GM18519 (cell line): ENCODE data around the gene FDXR.

ENCODE experiments used
- ATAC-seq: cut with Tn5 transposase; IDR thresholded peaks from one replicate; pipeline ENCODE4 v1.9.1; 2021; ENCODE audit warnings: mild to moderate bottlenecking, moderate library complexity; ENCODE audit not compliant: unreplicated experiment, low FRiP score

FDXR gene

GRCh38 chr17:74842146-74842598, 30.6 kb downstream of the FDXR start:
- no peak for ATAC-seq

GRCh38 chr17:74840989-74841666, 31.7 kb downstream of the FDXR start:
- no peak for ATAC-seq

GRCh38 chr17:74839990-74840852, 32.6 kb downstream of the FDXR start:
- ATAC-seq, result no peak

GRCh38 chr17:74838274-74838673, 34.5 kb downstream of the FDXR start:
- no peak for ATAC-seq

DNA sequence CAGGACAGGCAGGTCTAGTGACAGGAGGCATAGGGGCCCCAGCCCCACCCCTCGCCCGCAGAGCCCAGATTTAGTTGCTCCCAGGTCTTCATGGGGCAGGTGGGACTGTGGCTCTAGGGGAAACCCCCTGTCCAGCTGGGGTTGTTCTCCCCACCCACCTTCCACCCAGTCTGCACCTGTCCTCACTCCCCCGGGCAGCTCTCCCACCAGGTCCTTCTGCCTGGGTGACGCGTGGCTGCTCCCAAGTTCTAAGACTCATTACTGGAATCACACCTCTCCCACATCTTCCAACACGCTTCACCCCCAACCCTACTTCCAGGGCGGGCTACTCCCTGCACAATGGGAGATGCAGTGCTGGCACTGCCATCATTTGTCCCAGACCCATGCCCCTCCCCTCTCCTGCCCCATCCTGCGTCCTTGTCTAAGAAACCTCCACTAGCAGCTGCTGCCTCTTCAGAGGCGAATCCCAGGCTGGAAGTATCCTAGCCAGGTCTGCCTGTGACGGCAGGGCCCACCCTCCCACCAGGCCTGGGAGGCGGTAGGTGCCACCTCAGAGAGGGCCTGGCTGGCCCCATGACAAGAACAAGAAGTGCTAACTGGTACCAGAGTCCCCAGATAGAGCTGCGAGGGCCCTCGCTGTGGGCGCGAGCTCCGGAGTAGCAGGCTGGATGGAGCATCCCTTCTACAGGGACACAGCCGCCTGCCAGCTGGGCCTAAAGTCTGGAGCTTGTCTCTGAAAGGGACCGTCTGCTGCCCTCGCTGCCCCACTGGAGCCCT, 35.9 kb downstream of the FDXR start:
- no peak for ATAC-seq

DNA sequence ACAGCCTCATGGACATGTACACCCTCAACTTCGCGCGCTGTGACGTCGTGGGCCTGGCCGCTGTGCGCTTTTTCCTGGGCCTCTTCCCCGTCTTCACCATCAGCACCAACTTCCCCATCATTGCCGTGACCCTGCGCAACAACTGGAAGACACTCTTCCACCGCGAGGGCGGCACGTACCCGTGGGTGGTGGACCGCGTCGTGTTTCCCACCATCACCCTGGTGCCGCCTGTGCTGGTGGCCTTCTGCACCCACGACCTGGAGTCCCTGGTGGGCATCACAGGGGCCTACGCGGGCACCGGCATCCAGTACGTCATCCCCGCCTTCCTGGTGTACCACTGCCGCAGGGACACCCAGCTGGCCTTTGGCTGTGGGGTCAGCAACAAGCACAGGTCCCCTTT, 36.6 kb downstream of the FDXR start:
- no peak for ATAC-seq

DNA sequence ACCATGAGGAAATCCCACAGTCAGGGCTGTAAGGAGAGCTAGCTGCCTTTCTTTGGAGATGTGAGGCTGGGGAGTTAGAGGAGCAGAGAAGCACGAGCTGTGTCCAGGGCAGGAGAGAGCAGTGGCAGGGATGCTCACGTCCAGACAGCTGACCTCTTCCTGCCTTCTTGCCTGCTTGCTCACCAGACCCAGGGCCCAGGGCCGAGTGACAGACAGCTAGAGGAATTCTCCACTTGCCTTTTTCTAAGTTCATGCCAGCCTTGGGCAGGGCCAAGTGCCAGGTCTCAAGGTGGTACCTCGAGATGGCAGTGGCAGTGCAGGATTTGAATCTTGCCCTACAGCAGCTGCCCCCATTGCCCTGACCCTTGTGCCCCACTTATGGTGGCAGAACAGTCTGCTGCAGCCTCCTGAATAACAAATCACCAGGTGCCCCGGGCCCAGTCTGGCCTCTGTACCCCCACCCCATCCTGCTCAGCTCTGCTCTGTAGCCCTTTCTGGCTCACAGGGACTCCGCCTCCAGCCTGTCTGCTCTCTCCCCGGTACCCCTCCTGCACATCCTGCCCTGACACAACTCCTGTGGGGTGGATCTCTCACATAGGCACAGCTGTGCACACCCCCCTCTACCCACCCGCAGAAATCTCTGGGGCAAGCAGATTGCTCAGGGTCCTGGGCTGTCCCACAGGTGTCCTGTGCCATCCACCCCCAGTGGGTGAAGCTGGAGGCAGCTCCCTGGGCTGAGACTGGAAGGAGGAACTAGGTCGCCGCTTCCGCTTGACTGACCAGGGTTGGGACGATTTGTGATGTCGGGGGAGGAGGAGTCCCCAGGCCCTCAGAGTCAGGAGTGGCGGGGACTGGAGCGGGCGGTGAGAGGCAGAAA, 39.1 kb downstream of the FDXR start:
- ATAC-seq, result no peak

DNA sequence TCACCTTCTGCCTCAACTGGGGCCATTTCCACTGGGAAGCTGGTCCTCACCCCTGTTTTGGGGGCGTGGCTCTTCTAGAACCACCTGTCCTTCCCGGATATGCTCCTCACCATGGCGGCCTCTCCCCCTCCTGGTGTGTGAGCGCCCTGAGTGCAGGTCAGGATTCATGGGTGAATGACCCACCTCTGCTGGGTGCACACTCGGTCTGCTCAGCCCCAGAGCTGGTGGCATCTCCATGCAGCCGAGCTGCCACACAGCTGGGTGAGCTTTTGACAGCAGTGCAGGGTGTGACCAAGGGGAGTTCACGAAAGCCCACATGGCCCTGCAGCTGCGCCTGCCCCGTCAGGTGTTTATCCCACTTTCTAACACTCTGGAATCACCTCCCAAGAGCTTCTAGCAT, 40.4 kb downstream of the FDXR start:
- ATAC-seq, result no peak

DNA sequence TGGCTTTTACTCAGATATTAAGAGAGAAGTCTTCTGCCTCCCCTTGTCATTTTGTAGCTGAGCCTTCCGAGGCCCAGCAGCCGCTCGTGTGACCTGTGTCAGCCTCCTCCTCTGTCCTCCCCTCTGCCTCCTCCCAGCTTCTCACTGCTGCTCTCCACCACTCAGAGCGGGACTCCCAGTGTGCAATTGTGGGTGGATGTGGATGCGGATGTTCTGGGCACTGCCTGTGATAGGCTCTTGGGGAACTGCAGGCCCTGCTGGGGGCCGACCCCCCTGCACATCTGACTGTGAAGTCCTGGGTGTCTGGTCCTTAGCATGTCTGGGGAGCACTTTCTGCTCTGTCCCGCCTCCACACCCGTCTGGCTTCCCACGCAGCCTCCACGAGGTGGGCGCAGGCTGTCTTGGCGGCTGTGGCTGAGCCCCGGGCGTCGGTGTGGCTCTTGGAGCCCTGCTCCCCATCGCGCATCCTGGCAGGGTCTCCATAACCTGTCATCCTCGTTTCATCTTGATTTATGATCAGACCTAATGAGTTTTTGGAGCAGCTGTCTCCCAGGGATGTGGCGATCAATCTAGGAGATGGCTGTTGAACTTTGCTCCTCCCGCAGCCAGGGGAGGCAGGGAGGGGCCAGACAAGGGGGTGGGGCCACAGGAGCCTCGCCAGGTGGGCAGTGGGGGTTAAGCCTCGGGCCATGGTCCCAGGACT, 41.2 kb downstream of the FDXR start:
- no peak for ATAC-seq

GRCh38 chr17:74830861-74831260, 41.9 kb downstream of the FDXR start:
- no peak for ATAC-seq

GRCh38 chr17:74827800-74828199, 45.0 kb downstream of the FDXR start:
- ATAC-seq, result no peak

DNA sequence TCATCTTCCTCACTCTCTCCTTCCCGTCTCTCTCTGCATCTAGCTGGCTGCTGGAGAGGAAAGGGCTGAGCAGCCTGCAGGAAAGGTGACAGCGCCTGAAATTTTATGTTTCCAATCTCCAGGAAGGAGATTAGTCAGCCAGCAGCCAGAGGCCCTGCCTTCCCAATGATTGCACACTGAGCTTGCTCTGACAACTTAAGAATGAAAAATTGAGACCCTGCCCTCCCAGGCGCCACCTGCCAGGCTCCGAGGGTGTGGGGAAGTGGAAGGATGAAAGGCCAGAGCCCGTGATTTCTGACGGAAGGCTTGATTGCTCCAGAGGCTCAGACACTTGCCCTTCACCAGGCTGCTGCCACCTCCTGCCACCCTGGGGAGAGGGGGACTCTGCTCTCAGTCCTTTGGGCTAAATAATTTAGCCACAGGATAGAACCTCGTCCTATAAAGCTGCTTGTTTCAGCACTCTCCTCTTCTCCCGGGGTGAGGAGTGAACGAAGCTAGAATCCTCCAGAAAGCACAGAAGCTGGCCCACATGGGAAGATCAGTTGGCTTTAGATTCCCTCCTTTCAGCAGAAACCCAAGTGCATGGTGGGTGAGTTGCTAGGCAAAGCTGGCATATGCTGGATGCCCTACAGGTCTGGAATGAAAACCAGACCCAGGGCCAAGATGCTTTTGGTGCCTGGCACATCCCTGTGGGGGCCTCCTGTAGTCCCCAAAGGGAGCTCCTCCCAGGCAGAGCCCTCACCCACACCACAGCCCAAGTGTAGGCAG, 46.7 kb downstream of the FDXR start:
- ATAC-seq, result no peak

DNA sequence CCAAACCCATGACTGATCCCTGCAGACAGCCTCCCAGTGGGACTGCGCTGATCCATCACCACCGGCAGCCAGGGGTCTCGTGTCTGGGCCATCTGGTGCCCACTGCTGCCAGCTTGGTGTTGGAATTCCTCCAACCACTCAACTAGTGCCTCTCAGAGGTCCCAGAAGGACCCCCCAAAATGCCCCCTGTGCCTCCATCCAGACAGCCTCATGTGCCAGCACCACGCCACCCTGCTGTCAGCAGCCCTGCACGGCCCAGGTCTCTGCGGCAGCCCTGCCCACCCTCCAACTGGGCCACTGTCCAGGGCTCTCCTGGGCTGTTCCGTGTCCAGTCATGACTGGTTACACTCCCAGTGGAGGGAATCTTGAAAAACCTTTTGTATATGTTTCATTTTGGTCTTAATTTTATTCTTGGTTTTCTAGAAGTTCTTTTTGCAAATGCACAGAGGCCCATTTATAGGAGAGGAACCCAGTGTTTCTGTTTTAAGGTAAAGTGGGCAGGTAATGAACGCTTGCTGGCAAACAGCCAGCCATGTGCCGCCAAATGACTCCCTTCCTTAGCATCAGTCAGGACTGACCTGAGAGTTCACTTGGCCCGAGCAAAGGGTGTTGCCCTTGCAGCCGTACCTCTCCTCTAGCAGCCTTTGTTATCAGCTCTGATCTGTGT, 47.7 kb downstream of the FDXR start:
- ATAC-seq, result no peak

- ATAC-seq, result no peak
Observed at GRCh38 chr17:74822939-74823367, 49.8 kb downstream of the FDXR start.

DNA sequence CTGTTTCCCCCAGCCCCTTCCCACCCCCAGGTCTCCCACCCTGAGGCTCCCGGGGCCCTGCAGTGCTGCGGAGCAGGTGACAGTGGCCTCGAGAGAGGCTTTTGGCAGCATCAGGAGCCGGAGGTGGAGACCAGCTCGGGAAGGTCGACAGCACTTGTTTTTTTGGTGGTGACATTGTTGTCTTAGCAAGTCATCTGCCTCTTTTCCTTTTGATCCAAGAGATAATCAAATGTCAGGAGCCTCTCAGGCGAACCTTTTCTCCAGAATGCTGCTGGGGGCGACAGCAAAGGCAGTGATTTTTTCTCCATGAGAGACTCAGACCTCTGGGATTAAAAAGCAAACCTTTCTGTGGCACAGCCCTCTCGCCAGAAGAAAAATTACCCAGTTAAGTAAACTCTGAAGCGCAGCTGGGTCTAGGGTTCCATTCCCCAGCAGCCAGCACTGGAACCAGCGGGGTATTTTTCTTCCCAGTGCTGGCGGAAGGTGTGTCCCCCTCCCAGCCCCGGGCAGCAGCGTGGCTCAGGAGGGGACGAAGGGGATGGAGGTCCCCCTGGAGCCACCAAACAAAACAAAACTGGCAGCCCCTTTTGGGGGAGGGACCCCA, 50.4 kb downstream of the FDXR start:
- no peak for ATAC-seq

- no peak for ATAC-seq
Observed at GRCh38 chr17:74821655-74822334, 51.0 kb downstream of the FDXR start.

DNA sequence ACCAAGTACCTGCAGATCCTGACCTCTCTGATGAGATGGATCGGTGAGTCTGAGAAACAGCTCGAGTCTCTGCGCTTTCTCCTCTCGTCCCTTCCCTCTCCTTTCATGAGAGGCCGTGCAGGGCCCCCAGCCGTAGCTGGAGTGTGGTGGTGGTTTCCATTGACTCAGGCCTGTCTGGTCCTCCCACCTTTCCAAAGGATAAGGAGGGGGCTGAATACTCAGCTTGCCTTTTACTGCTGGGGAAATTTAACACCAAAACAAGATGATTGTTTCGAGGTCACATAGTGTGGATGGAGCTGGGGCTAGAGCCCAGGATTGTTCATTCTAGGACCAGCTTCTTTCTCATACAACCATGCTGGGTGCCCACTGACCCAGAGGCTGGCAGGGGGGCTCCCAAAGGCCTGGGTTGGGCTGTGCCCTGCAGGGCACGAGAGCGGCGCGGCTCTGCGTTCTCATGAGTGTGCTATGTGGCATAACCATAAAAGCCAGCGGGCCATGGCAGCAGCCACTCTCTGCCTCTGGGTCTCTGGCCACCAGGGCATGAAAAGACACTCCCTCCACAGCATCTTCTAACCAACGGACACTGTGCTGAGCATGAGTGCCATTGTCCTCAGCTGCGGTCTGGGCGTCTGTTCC, 52.9 kb downstream of the FDXR start:
- ATAC-seq, result no peak
